Ovary (tissue), 3 donors: ENCODE measurements around the gene MICALL1.

ENCODE experiments used
- POLR2A ChIP-seq: fragments of 450-650 bp; IDR thresholded peaks from one replicate; pipeline ENCODE4 v1.6.1; 2017; ENCODE audit warnings: antibody characterized with exemption, mild to moderate bottlenecking, moderate library complexity
- TF ChIP-seq, protein P1 (sequence below), 3 donors: fragments of 450-650 bp in 2 of 3; fragments of 200-600 bp in 1 of 3; IDR thresholded peaks; one replicate each; pipeline versions ENCODE4 v1.5.1 to v1.8.0; 2016 to 2022; ENCODE audit warnings: antibody characterized with exemption in 3 of 3, mild to moderate bottlenecking in 1 of 3
- donor health status: DM: no; HTN: no; CAD: no.

DNA sequence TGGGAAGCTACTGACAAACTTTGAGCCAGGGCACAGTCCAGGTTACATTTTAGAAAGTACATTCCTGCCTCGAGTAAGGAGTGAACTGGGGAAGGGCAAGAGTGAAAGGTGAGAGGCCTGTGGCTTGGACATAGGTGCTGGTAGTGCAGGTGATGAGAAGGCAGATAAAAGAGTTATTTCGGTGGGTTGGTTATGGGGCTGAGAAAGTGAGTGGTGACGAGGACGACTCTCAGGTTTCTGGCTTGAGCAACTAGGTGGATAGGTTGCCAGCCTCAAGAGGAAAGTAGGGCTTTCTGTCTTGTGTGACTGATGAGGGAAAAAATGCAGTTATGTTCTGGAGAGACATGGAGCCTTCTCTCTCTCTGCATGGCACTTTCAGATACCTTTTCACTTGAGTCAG is 51.1 kb downstream of the MICALL1 start:
- TF ChIP-seq, protein P1, sequence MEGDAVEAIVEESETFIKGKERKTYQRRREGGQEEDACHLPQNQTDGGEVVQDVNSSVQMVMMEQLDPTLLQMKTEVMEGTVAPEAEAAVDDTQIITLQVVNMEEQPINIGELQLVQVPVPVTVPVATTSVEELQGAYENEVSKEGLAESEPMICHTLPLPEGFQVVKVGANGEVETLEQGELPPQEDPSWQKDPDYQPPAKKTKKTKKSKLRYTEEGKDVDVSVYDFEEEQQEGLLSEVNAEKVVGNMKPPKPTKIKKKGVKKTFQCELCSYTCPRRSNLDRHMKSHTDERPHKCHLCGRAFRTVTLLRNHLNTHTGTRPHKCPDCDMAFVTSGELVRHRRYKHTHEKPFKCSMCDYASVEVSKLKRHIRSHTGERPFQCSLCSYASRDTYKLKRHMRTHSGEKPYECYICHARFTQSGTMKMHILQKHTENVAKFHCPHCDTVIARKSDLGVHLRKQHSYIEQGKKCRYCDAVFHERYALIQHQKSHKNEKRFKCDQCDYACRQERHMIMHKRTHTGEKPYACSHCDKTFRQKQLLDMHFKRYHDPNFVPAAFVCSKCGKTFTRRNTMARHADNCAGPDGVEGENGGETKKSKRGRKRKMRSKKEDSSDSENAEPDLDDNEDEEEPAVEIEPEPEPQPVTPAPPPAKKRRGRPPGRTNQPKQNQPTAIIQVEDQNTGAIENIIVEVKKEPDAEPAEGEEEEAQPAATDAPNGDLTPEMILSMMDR (IDR thresholded peaks at IDR 0.05): no peak
- no peak for TF ChIP-seq POLR2A
